Left cardiac atrium (tissue), 4 donors: Measurements from ENCODE around the gene FAM111B. TPM values are rescaled to one million over a fixed set of nuclear protein-coding genes. Genes with fewer than 3 reads are reported as not detected.
A peak's percentile ranks its signal among the peaks of the same experiment; 100 is the strongest.

Source experiments
- ATAC-seq, 2 donors: fragments of 200-7000 bp; cut with Tn5 transposase; one replicate each; pipeline ENCODE4 v1.9.1; 2020; ENCODE audit warnings: mild to moderate bottlenecking in 2 of 2, moderate library complexity in 2 of 2
- DNase-seq: peaks from one replicate; pipeline ENCODE4 v3.0.0-alpha.2; 2020
- intact Hi-C, 2 donors: fragments of 100-400 bp; cut with DNase I; formaldehyde crosslinking; loops; one replicate each; pipeline versions ENCODE4 v1.14.1 to v1.15.1; 2022 to 2023
- total RNA-seq, 2 donors: library from RNA; stranded (reverse); fragmentation: NEBNext Ultra II Directional; extraction: Animal tissue kit (Norgen Biotek cat#: 25700); gene quantifications; one replicate each; pipeline ENCODE4 v1.2.1, GENCODE V29; 2021
- donor health status: DM: no; HTN: yes; CAD: no.
- donor health status: DM: no; HTN: yes; CAD: no; lungs with severe emphysema.
- donor health status: DM: yes; HTN: yes; CAD: no.
- donor health status: Dilated cardiomyopathy.

FAM111B gene
- total RNA-seq, 2 donors from 2014 or later = 0.92 to 2.9 TPM

- intact Hi-C loops = loop anchor here in 1 of 2 donors (10.0 kb wide), 1 partner anchor 559 kb away; no protein-coding TSS in a partner anchor
- ATAC-seq = no peak
- no peak for DNase-seq
These were observed 37.1 kb downstream of the FAM111B start for GRCh38 chr11:59144096-59144495.

GRCh38 chr11:59144579-59145345 lies 37.7 kb downstream of the FAM111B start:
- ATAC-seq (peak; percentile 51 to 79), DNase-seq (peak; percentile 80)
- intact Hi-C loops = loop anchor here in 1 of 2 donors (10.0 kb wide), 1 partner anchor 560 kb away; no protein-coding TSS in a partner anchor

DNA sequence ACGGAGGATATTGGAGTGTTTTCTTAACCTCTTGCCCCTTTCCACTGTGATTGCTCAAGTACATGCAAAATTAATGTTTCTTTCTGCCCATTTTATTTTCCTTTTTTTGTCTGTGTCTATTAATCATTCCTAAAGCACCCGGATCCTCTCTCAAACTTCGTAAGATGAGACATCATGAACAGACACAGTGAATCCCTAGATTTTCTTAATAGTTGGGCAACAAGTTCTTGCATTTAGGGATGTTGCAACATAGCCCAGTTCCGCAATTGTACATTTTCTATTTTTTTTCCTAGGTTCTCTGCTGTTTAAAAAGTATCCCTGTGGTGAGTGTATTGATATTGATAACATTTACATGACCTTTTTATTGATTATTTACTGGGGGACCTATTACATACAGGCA lies 38.5 kb downstream of the FAM111B start:
- no peak for DNase-seq
- intact Hi-C loops = loop anchor here in 1 of 2 donors (10.0 kb wide), 1 partner anchor 561 kb away; no protein-coding TSS in a partner anchor
- peak in 1 of 2 donors; percentile 14 for ATAC-seq

GRCh38 chr11:59151761-59152160 lies 44.7 kb downstream of the FAM111B start:
- ATAC-seq (no peak), DNase-seq (no peak)
- intact Hi-C loops = no loop called here

DNA sequence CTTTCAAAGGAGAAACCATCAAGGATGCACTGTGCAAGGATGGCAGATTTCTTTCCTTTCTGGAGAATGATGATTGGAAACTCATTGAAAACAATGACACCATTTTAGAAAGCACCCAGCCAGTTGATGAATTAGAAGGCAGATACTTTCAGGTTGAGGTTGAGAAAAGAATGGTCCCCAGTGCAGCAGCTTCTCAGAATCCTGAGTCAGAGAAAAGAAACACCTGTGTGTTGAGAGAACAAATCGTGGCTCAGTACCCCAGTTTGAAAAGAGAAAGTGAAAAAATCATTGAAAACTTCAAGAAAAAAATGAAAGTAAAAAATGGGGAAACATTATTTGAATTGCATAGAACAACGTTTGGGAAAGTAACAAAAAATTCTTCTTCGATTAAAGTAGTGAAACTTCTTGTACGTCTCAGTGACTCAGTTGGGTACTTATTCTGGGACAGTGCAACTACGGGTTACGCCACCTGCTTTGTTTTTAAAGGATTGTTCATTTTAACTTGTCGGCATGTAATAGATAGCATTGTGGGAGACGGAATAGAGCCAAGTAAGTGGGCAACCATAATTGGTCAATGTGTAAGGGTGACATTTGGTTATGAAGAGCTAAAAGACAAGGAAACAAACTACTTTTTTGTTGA lies 45.4 kb downstream of the FAM111B start:
- DNase-seq (no peak), ATAC-seq (no peak)
- intact Hi-C loops = no loop called here

- intact Hi-C loops = no loop called here
These were observed 47.6 kb downstream of the FAM111B start for GRCh38 chr11:59154610-59155009.

GRCh38 chr11:59157433-59157832 lies 50.4 kb downstream of the FAM111B start:
- ATAC-seq = no peak
- intact Hi-C loops = no loop called here
- no peak for DNase-seq

More at GRCh38 chr11:59154610-59155009, 47.6 kb downstream of the FAM111B start:
- ATAC-seq (no peak), DNase-seq (no peak)

GRCh38 chr11:59158206-59159068 lies 51.4 kb downstream of the FAM111B start:
- peak; percentile 34 for DNase-seq
- intact Hi-C loops = loop anchor here in 1 of 2 donors (2.0 kb wide), 1 partner anchor 62 kb away; no protein-coding TSS in a partner anchor

GRCh38 chr11:59164028-59164427 lies 57.0 kb downstream of the FAM111B start:
- ATAC-seq = no peak
- no peak for DNase-seq
- intact Hi-C loops = no loop called here

More at GRCh38 chr11:59158206-59159068, 51.4 kb downstream of the FAM111B start:
- peak; percentile 83 to 91 for ATAC-seq

DNA sequence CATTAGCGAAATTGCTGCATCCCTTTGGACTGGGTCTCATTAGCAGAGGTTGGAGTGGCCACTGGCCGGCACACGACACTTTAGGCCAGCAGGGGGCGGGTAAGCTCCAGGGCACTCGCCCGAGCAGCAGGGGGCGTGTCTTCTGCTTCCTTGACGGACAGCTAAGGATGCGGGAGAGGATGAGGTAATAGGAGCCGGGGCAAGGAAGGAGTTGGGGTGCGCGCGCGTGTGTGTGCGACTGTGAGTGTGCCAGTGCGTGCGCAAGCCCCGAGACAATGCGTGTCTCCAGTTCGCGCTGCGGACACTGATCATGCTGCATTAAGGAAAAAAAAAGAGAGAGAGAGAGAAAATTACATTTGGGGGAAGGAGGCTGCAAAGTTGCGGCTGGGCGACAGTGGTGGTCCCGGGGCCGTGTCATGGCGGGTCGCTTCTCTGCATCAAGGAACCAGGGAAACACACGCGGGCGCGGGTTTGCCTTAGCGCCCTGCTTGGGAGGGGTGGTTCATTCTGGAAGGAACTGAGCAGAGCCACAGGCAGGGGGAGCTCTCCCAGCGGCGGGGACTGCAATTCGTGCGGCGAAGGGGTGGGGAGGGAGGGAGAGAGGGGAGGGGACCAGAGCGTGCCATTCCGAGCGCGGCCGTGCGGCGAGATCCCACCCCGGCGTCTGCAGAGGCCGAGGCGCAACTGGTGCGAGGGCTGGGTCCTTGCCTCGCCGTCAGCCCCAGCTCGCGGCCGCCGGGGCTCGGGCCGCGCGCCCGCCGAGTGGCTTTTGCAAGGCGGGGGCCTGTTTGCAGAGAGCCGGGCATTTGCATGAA lies 64.7 kb downstream of the FAM111B start, which contains the start of gene DTX4:
DTX4 (plus strand) TSS at position 625 of the 815 bp plus-strand sequence. CDS start 464 bp downstream, outside the sequence.
- DNase-seq = peak; percentile 95
- ATAC-seq = peak; percentile 92
- intact Hi-C loops = loop anchor here (1.0 to 10.0 kb wide), 5 partner anchors 36 to 503 kb away; no protein-coding TSS in a partner anchor

- DNase-seq (no peak), ATAC-seq (peak; percentile 26 to 42)
- intact Hi-C loops = loop anchor here (5.0 to 10.0 kb wide), 3 partner anchors 35 to 502 kb away; no protein-coding TSS in a partner anchor
These were observed 65.5 kb downstream of the FAM111B start for GRCh38 chr11:59172345-59173079.

GRCh38 chr11:59173080-59173963 lies 66.3 kb downstream of the FAM111B start:
- peak; percentile 38 for DNase-seq
- peak in 1 of 2 donors; percentile 11 for ATAC-seq

GRCh38 chr11:59173964-59174663 lies 67.1 kb downstream of the FAM111B start:
- DNase-seq (no peak), ATAC-seq (peak in 1 of 2 donors; percentile 46)
- intact Hi-C loops = loop anchor here (5.0 to 10.0 kb wide), 3 partner anchors 33 to 501 kb away; no protein-coding TSS in a partner anchor

More at GRCh38 chr11:59173080-59173963, 66.3 kb downstream of the FAM111B start:
- intact Hi-C loops = loop anchor here (5.0 to 10.0 kb wide), 3 partner anchors 34 to 501 kb away; no protein-coding TSS in a partner anchor

DNA sequence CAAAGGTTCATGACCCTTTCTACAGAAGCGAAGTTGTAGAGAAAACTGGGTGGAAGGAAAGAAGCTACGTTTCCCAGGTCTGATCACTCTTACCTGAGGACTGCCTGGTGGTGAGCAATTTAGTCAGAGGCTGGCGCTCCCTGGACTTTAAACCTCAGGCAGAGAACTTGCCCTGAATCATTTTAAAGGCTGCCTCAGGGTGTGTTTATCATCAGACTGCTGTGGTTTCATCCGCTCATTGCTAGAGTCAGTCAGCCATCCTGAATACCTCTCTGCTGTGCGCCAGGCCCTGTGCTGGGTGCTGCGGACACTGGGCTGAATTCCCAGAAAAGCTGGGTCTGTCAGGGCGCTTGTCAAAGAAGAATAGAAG lies 67.6 kb downstream of the FAM111B start:
- ATAC-seq (peak in 1 of 2 donors; percentile 4), DNase-seq (no peak)
- intact Hi-C loops = loop anchor here (5.0 to 10.0 kb wide), 3 partner anchors 33 to 500 kb away; no protein-coding TSS in a partner anchor

- DNase-seq (no peak), ATAC-seq (no peak)
- intact Hi-C loops = loop anchor here in 1 of 2 donors (10.0 kb wide), 1 partner anchor 500 kb away; no protein-coding TSS in a partner anchor
These were observed 68.1 kb downstream of the FAM111B start for GRCh38 chr11:59175091-59175501.
